ENCODE measurements around the gene NPIPB4. TPM values are rescaled to one million over a fixed set of nuclear protein-coding genes. Genes with fewer than 3 reads are reported as not detected.
"Not testable (repeated sequence)": the region's sequence is repeated elsewhere in the genome, so short reads cannot be mapped to it uniquely, and the experiment has no call there.

NPIPB4 gene
- total RNA-seq, 1 experiment from 2014 or later, result 11.3 TPM

- not testable (repeated sequence) for H3K4me3 ChIP-seq; H3K4me1 ChIP-seq (replicated peaks); H3K27ac ChIP-seq; H3K27me3 ChIP-seq (replicated peaks); DNase-seq (ENCODE audit: low read depth in 1 of 2, low spot score in 2 of 2); H3K36me3 ChIP-seq; H3K9me3 ChIP-seq (replicated peaks)
Measured at GRCh38 chr16:21817012-21817411, 40.5 kb downstream of the NPIPB4 start.

GRCh38 chr16:21815694-21816093, 41.9 kb downstream of the NPIPB4 start:
- not testable (repeated sequence) for H3K9me3 ChIP-seq (replicated peaks); H3K27ac ChIP-seq; DNase-seq (ENCODE audit: low read depth in 1 of 2, low spot score in 2 of 2); H3K4me3 ChIP-seq; H3K4me1 ChIP-seq (replicated peaks); H3K36me3 ChIP-seq; H3K27me3 ChIP-seq (replicated peaks)

- not testable (repeated sequence) for DNase-seq (ENCODE audit: low read depth in 1 of 2, low spot score in 2 of 2); H3K36me3 ChIP-seq; H3K9me3 ChIP-seq (replicated peaks); H3K27ac ChIP-seq; H3K27me3 ChIP-seq (replicated peaks); H3K4me1 ChIP-seq (replicated peaks); H3K4me3 ChIP-seq
Measured at GRCh38 chr16:21802375-21802663, 55.2 kb downstream of the NPIPB4 start.

- H3K9me3 ChIP-seq (replicated peaks); H3K36me3 ChIP-seq; H3K27me3 ChIP-seq (replicated peaks); H3K27ac ChIP-seq; H3K4me1 ChIP-seq (replicated peaks); H3K4me3 ChIP-seq: not testable (repeated sequence)
- DNase-seq (ENCODE audit: low read depth in 1 of 2, low spot score in 2 of 2), result peak in 1 of 2 experiments; percentile 7
Measured at GRCh38 chr16:21801538-21802374, 55.8 kb downstream of the NPIPB4 start.

- H3K9me3 ChIP-seq (replicated peaks); H3K27ac ChIP-seq; H3K4me1 ChIP-seq (replicated peaks); H3K27me3 ChIP-seq (replicated peaks); H3K36me3 ChIP-seq; DNase-seq (ENCODE audit: low read depth in 1 of 2, low spot score in 2 of 2); H3K4me3 ChIP-seq: not testable (repeated sequence)
Measured at GRCh38 chr16:21798601-21799000, 59.0 kb downstream of the NPIPB4 start.

- not testable (repeated sequence) for H3K27ac ChIP-seq; H3K4me1 ChIP-seq (replicated peaks); H3K4me3 ChIP-seq; DNase-seq (ENCODE audit: low read depth in 1 of 2, low spot score in 2 of 2); H3K27me3 ChIP-seq (replicated peaks); H3K9me3 ChIP-seq (replicated peaks); H3K36me3 ChIP-seq
Measured at GRCh38 chr16:21793310-21793709, 64.2 kb downstream of the NPIPB4 start.

GRCh38 chr16:21790506-21790905, 67.0 kb downstream of the NPIPB4 start:
- not testable (repeated sequence) for H3K27ac ChIP-seq; H3K27me3 ChIP-seq (replicated peaks); H3K4me1 ChIP-seq (replicated peaks); H3K36me3 ChIP-seq; H3K4me3 ChIP-seq; DNase-seq (ENCODE audit: low read depth in 1 of 2, low spot score in 2 of 2); H3K9me3 ChIP-seq (replicated peaks)

Other genes starting within 250 kb of the NPIPB4 start
- not detected in 2 replicates for gene IGSF6, start 205.1 kb downstream of the NPIPB4 start, total RNA-seq (2014; rRNA removed; shearing (Covaris generic))
- gene OTOA, start 193.8 kb downstream of the NPIPB4 start, total RNA-seq (2014; rRNA removed; shearing (Covaris generic)), result not detected in 2 replicates
- gene UQCRC2, start 95.6 kb upstream of the NPIPB4 start, total RNA-seq (2014; rRNA removed; shearing (Covaris generic)), result 147 and 167 TPM in 2 replicates
- gene PDZD9, start 143.4 kb upstream of the NPIPB4 start, total RNA-seq (2014; rRNA removed; shearing (Covaris generic)), result not detected in 2 replicates
- gene MOSMO, start 150.4 kb upstream of the NPIPB4 start, total RNA-seq (2014; rRNA removed; shearing (Covaris generic)), result 15.7 and 30.3 TPM in 2 replicates
- not detected in 2 replicates for gene VWA3A, start 234.8 kb upstream of the NPIPB4 start, total RNA-seq (2014; rRNA removed; shearing (Covaris generic))

Measured in SJSA1 (cell line).